Naive thymus-derived CD4-positive, alpha-beta T cell (primary cell): Measurements from ENCODE around the gene CACNB3. TPM values are rescaled to one million over a fixed set of nuclear protein-coding genes. Genes with fewer than 3 reads are reported as not detected.

ENCODE experiments used
- ATAC-seq: fragments of 150-1000 bp; cut with Tn5 transposase; 2 replicates; pipeline ENCODE4 v1.10.0; 2021; ENCODE audit warnings: mild to moderate bottlenecking, moderate library complexity
- CTCF ChIA-PET: fragments of 350-600 bp; sonication (Branson Sonifier 250); formaldehyde crosslinking; loops from one replicate; lab custom pipeline; 2021; ENCODE audit warnings: antibody characterized with exemption; lab: Charles Lee
- POLR2A ChIA-PET: fragments of 350-600 bp; sonication (Branson Sonifier 250); formaldehyde crosslinking; loops from one replicate; lab custom pipeline; 2021; ENCODE audit warnings: antibody characterized with exemption, inconsistent platforms; lab: Charles Lee
- DNase-seq, 9 donors: peaks; one replicate each; pipeline versions ENCODE4 v3.0.0 to v3.0.0-alpha.2; 2020 to 2022; ENCODE audit warnings: mixed read lengths in 1 of 9
- H3K27ac ChIP-seq: one replicate; pipeline ENCODE4 v1.7.0; 2013; ENCODE audit warnings: mild to moderate bottlenecking, low read depth, low read length, moderate library complexity
- H3K27me3 ChIP-seq, 2 donors: one replicate each; pipeline ENCODE4 v1.7.0; 2013; ENCODE audit warnings: low read length in 2 of 2, mild to moderate bottlenecking in 2 of 2, moderate library complexity in 2 of 2; ENCODE audit not compliant: control insufficient read depth in 2 of 2, insufficient read depth in 2 of 2
- H3K36me3 ChIP-seq, 3 experiments: 1 replicate in 2 of 3; 2 replicates in 1 of 3; pipeline ENCODE4 v1.7.0; 2013; ENCODE audit warnings: low read length in 3 of 3, mild to moderate bottlenecking in 3 of 3, moderate library complexity in 1 of 3; ENCODE audit not compliant: insufficient read depth in 3 of 3, control insufficient read depth in 2 of 3
- H3K4me1 ChIP-seq, 2 donors: one replicate each; pipeline ENCODE4 v1.7.0; 2013; ENCODE audit warnings: low read length in 2 of 2, mild to moderate bottlenecking in 2 of 2, moderate library complexity in 1 of 2; ENCODE audit not compliant: control insufficient read depth in 2 of 2, insufficient read depth in 2 of 2
- H3K4me3 ChIP-seq: 2 replicates; pipeline ENCODE4 v1.7.0; 2013; ENCODE audit warnings: mild to moderate bottlenecking, low read length
- H3K9me3 ChIP-seq, 3 experiments: 1 replicate in 2 of 3; 2 replicates in 1 of 3; pipeline ENCODE4 v1.7.0; 2013; ENCODE audit warnings: low read length in 3 of 3; ENCODE audit not compliant: control insufficient read depth in 2 of 3
- H3K27ac Mint-ChIP-seq, 9 donors: one replicate each; pipeline ENCODE4 v1.8.0; 2020 to 2022; ENCODE audit warnings: mixed read lengths in 9 of 9, mild to moderate bottlenecking in 8 of 9, moderate library complexity in 5 of 9, inconsistent platforms in 2 of 9
- H3K27me3 Mint-ChIP-seq, 5 donors: one replicate each; pipeline ENCODE4 v1.8.0; 2021 to 2022; ENCODE audit warnings: mixed read lengths in 5 of 5, mild to moderate bottlenecking in 1 of 5
- H3K36me3 Mint-ChIP-seq, 5 donors: one replicate each; pipeline ENCODE4 v1.8.0; 2020 to 2022; ENCODE audit warnings: mixed read lengths in 5 of 5, mild to moderate bottlenecking in 3 of 5, inconsistent platforms in 1 of 5
- H3K4me1 Mint-ChIP-seq, 7 donors: one replicate each; pipeline ENCODE4 v1.8.0; 2020 to 2022; ENCODE audit warnings: mixed read lengths in 7 of 7, mild to moderate bottlenecking in 3 of 7, inconsistent platforms in 1 of 7
- H3K4me3 Mint-ChIP-seq, 10 donors: one replicate each; pipeline ENCODE4 v1.8.0; 2020 to 2022; ENCODE audit warnings: mild to moderate bottlenecking in 10 of 10, mixed read lengths in 10 of 10, moderate library complexity in 6 of 10, inconsistent platforms in 2 of 10
- H3K9me3 Mint-ChIP-seq, 11 donors: one replicate each; pipeline ENCODE4 v1.8.0; 2020 to 2022; ENCODE audit warnings: mixed read lengths in 11 of 11, mild to moderate bottlenecking in 4 of 11, inconsistent platforms in 1 of 11, moderate library complexity in 1 of 11
- intact Hi-C, 2 donors: fragments of 100-400 bp; cut with micrococcal nuclease; formaldehyde crosslinking; loops; one replicate each; pipeline ENCODE4 v1.15.1; 2023
- polyA plus RNA-seq, 2 donors: library from polyadenylated mRNA; unstranded; fragments of 300-500 nt; fragmentation: Illumina TruSeq; gene quantifications; one replicate each; pipeline ENCODE4 v1.2.3, GENCODE V29; 2021
- total RNA-seq, 6 experiments: library from RNA in 5 of 6; stranded (reverse) in 5 of 6; gene quantifications; 1 replicate in 5 of 6; 2 replicates in 1 of 6; pipeline ENCODE4 v1.2.3 and lab custom pipeline; 2021 to 2026

Gene CACNB3
- 10 to 100 TPM in 1 of 5 experiments, 1 to 10 TPM in 4; 2.2 to 14.7 (median 5.5) TPM for total RNA-seq
- polyA plus RNA-seq, result 1 to 10 TPM in 1 of 2 donors, under 1 TPM in 1; 0.89 to 1.5 TPM
- total RNA-seq (lab: John Stamatoyannopoulos, UW), result 3.0 reads per million, percentile 16 among the genes with 10 or more reads in this experiment

- intact Hi-C loops, result loop anchor here (1.0 to 5.0 kb wide), 4 partner anchors 35 to 200 kb away; partner anchors contain the start of genes KANSL2 (in 2 of the 2), DDX23 (in 1 of the 2) and PRKAG1 (in 1 of the 2)
- H3K4me3 Mint-ChIP-seq, result peak within 1 kb of the TSS; percentile 83 to 95 (median 90)
Observed at GRCh38 chr12:48817873-48818830, at the start of gene CACNB3. Gene CACNB3, plus strand, starts transcription at chr12:48818496. Its CDS starts 434 bp downstream, at chr12:48818930.

GRCh38 chr12:48768736-48769135, 49.6 kb upstream of the CACNB3 start:
- Mint-ChIP-seq H3K4me3 (no peak overlapping the region), H3K4me1 (peaks cover 0 to 21% (median 10%) of the 10 kb centered on the region in 7 donors), H3K27me3 (peaks cover 0 to 9% (median 2%) of the 10 kb centered on the region in 5 donors), H3K9me3 (no peaks in the 10 kb centered on the region), H3K36me3 (no peaks in the 10 kb centered on the region), H3K27ac (no peak overlapping the region)
- POLR2A ChIA-PET, result no interaction called here
- no peaks in the 10 kb centered on the region for H3K4me1 ChIP-seq
- no peak for ATAC-seq
- H3K27me3 ChIP-seq, result no peaks in the 10 kb centered on the region
- no peaks in the 10 kb centered on the region for H3K36me3 ChIP-seq
- H3K27ac ChIP-seq, result no peak overlapping the region
- H3K4me3 ChIP-seq, result no peak overlapping the region
- no peaks in the 10 kb centered on the region for H3K9me3 ChIP-seq
- CTCF ChIA-PET, result interaction anchor here (0.5 kb wide), 1 partner anchor 607 kb away, joined by 3 read pairs; no protein-coding TSS in a partner anchor
- no peak for DNase-seq
- intact Hi-C loops, result no loop called here

More at GRCh38 chr12:48817873-48818830, at the start of gene CACNB3:
- Histone ChIP-seq H3K27me3 (no peaks in the 10 kb centered on the region), H3K36me3 (no peaks in the 10 kb centered on the region), H3K9me3 (no peaks in the 10 kb centered on the region), H3K4me3 (peak within 1 kb of the TSS; percentile 73), H3K4me1 (peaks cover 7 to 19% of the 10 kb centered on the region in 2 donors), H3K27ac (peak within 1 kb of the TSS; percentile 31)
- H3K36me3 Mint-ChIP-seq, result peaks cover 0 to 3% (median 0%) of the 10 kb centered on the region in 5 donors
- ATAC-seq (peak; percentile 75), DNase-seq (peak; percentile 56 to 83 (median 73))
- ChIA-PET CTCF (interaction anchor here (0.5 to 0.6 kb wide), 2 partner anchors 23 to 54 kb away, joined by 3 read pairs; no protein-coding TSS in a partner anchor), POLR2A (interaction anchor here (0.6 to 1.1 kb wide), 4 partner anchors 33 to 1200 kb away, joined by 3 to 4 read pairs (median 4); partner anchors contain the start of gene DDX23)
- no peaks in the 10 kb centered on the region for H3K9me3 Mint-ChIP-seq
- H3K27ac Mint-ChIP-seq, result peak within 1 kb of the TSS in 8 of 9 donors; percentile 14 to 86 (median 50)
- peaks cover 18 to 39% (median 31%) of the 10 kb centered on the region in 7 donors for H3K4me1 Mint-ChIP-seq
- peaks cover 0 to 37% (median 5%) of the 10 kb centered on the region in 5 donors for H3K27me3 Mint-ChIP-seq

- no peak overlapping the region for H3K27ac Mint-ChIP-seq
- peaks cover 0 to 10% (median 4%) of the 10 kb centered on the region in 7 donors for H3K4me1 Mint-ChIP-seq
- H3K4me1 ChIP-seq, result no peaks in the 10 kb centered on the region
- POLR2A ChIA-PET, result interaction anchor here (0.6 kb wide), 1 partner anchor 21 kb away, joined by 3 read pairs; no protein-coding TSS in a partner anchor
- H3K27me3 Mint-ChIP-seq, result peaks cover 0 to 4% (median under 1%) of the 10 kb centered on the region in 5 donors
- ATAC-seq, result no peak
- no peak overlapping the region for H3K4me3 ChIP-seq
- DNase-seq, result no peak
- CTCF ChIA-PET, result no interaction called here
- H3K36me3 Mint-ChIP-seq, result no peaks in the 10 kb centered on the region
- H3K9me3 Mint-ChIP-seq, result no peaks in the 10 kb centered on the region
- no peaks in the 10 kb centered on the region for H3K27me3 ChIP-seq
- no peak overlapping the region for H3K27ac ChIP-seq
- no peak overlapping the region for H3K4me3 Mint-ChIP-seq
- no peaks in the 10 kb centered on the region for H3K36me3 ChIP-seq
- intact Hi-C loops, result no loop called here
- H3K9me3 ChIP-seq, result no peaks in the 10 kb centered on the region
Observed at GRCh38 chr12:48770756-48771155, 47.5 kb upstream of the CACNB3 start.

GRCh38 chr12:48771588-48772112, 46.6 kb upstream of the CACNB3 start:
- ATAC-seq, result no peak
- no peak overlapping the region for H3K27ac Mint-ChIP-seq
- H3K4me1 Mint-ChIP-seq, result peaks cover 0 to 2% (median 0%) of the 10 kb centered on the region in 7 donors
- CTCF ChIA-PET, result no interaction called here
- Histone ChIP-seq H3K4me3 (no peak overlapping the region), H3K27me3 (no peaks in the 10 kb centered on the region), H3K4me1 (no peaks in the 10 kb centered on the region), H3K36me3 (no peaks in the 10 kb centered on the region), H3K27ac (no peak overlapping the region), H3K9me3 (no peaks in the 10 kb centered on the region)
- no peak for DNase-seq
- peaks cover 0 to 4% (median 0%) of the 10 kb centered on the region in 5 donors for H3K27me3 Mint-ChIP-seq
- intact Hi-C loops, result no loop called here
- no peaks in the 10 kb centered on the region for H3K9me3 Mint-ChIP-seq
- no peaks in the 10 kb centered on the region for H3K36me3 Mint-ChIP-seq
- no peak overlapping the region for H3K4me3 Mint-ChIP-seq
- POLR2A ChIA-PET, result no interaction called here

- Histone ChIP-seq H3K36me3 (no peaks in the 10 kb centered on the region), H3K4me3 (no peak overlapping the region), H3K9me3 (no peaks in the 10 kb centered on the region), H3K27ac (no peak overlapping the region), H3K4me1 (no peaks in the 10 kb centered on the region), H3K27me3 (no peaks in the 10 kb centered on the region)
- DNase-seq (no peak), ATAC-seq (no peak)
- Mint-ChIP-seq H3K4me1 (no peaks in the 10 kb centered on the region), H3K4me3 (no peak overlapping the region), H3K27me3 (peaks cover 0 to 2% (median 0%) of the 10 kb centered on the region in 5 donors), H3K9me3 (no peaks in the 10 kb centered on the region), H3K36me3 (no peaks in the 10 kb centered on the region), H3K27ac (no peak overlapping the region)
- ChIA-PET CTCF (interaction anchor here (1.5 kb wide), 1 partner anchor 20 kb away, joined by 8 read pairs; no protein-coding TSS in a partner anchor), POLR2A (no interaction called here)
- intact Hi-C loops, result no loop called here
Observed at GRCh38 chr12:48773686-48774085, 44.6 kb upstream of the CACNB3 start.

- CTCF ChIA-PET, result no interaction called here
- no peak overlapping the region for H3K27ac Mint-ChIP-seq
- Histone ChIP-seq H3K9me3 (no peaks in the 10 kb centered on the region), H3K27ac (no peak overlapping the region), H3K4me1 (no peaks in the 10 kb centered on the region), H3K4me3 (no peak overlapping the region), H3K36me3 (no peaks in the 10 kb centered on the region), H3K27me3 (no peaks in the 10 kb centered on the region)
- intact Hi-C loops, result no loop called here
- H3K27me3 Mint-ChIP-seq, result peaks cover 0 to 2% (median 0%) of the 10 kb centered on the region in 5 donors
- POLR2A ChIA-PET, result no interaction called here
- H3K4me1 Mint-ChIP-seq, result no peaks in the 10 kb centered on the region
- no peaks in the 10 kb centered on the region for H3K36me3 Mint-ChIP-seq
- H3K9me3 Mint-ChIP-seq, result no peaks in the 10 kb centered on the region
- H3K4me3 Mint-ChIP-seq, result no peak overlapping the region
- no peak for ATAC-seq
- no peak for DNase-seq
Observed at GRCh38 chr12:48774516-48774915, 43.8 kb upstream of the CACNB3 start.
